Effector memory CD4-positive, alpha-beta T cell (primary cell): ENCODE results near the gene TFRC.
"Not testable (repeated sequence)": the region's sequence is repeated elsewhere in the genome, so short reads cannot be mapped to it uniquely, and the experiment has no call there.

Source experiments
- DNase-seq, 3 donors: peaks; one replicate each; pipeline ENCODE4 v3.0.0-alpha.2; 2020
- H3K27ac ChIP-seq: 2 replicates; pipeline ENCODE4 v1.7.0; 2013; ENCODE audit warnings: mild to moderate bottlenecking, low read length, moderate library complexity; ENCODE audit not compliant: insufficient read depth, poor library complexity, severe bottlenecking
- H3K27me3 ChIP-seq: replicated peaks from 2 replicates; pipeline ENCODE4 v1.7.0; 2013; ENCODE audit warnings: mild to moderate bottlenecking, low read length; ENCODE audit not compliant: insufficient read depth, control insufficient read depth, poor library complexity, severe bottlenecking
- H3K36me3 ChIP-seq: 2 replicates; pipeline ENCODE4 v1.7.0; 2013; ENCODE audit warnings: mild to moderate bottlenecking, low read length, moderate library complexity; ENCODE audit not compliant: control insufficient read depth, insufficient read depth
- H3K4me1 ChIP-seq: 2 replicates; pipeline ENCODE4 v1.7.0; 2013; ENCODE audit warnings: low read length, mild to moderate bottlenecking; ENCODE audit not compliant: control insufficient read depth, insufficient read depth, poor library complexity, severe bottlenecking
- H3K4me3 ChIP-seq: 2 replicates; pipeline ENCODE4 v1.7.0; 2013; ENCODE audit warnings: low read length, low read depth, mild to moderate bottlenecking; ENCODE audit not compliant: insufficient read depth, poor library complexity, severe bottlenecking
- H3K9me3 ChIP-seq: 2 replicates; pipeline ENCODE4 v1.7.0; 2013; ENCODE audit warnings: mild to moderate bottlenecking, low read length, moderate library complexity; ENCODE audit not compliant: control insufficient read depth

The TFRC gene

GRCh38 chr3:196063456-196063855, 18.4 kb downstream of the TFRC start:
- Histone ChIP-seq H3K36me3 (peaks cover 87% of the 10 kb centered on the region), H3K4me1 (no peaks in the 10 kb centered on the region), H3K4me3 (no peak overlapping the region), H3K27me3 (no peaks in the 10 kb centered on the region), H3K9me3 (no peaks in the 10 kb centered on the region), H3K27ac (no peak overlapping the region)
- no peak for DNase-seq

DNA sequence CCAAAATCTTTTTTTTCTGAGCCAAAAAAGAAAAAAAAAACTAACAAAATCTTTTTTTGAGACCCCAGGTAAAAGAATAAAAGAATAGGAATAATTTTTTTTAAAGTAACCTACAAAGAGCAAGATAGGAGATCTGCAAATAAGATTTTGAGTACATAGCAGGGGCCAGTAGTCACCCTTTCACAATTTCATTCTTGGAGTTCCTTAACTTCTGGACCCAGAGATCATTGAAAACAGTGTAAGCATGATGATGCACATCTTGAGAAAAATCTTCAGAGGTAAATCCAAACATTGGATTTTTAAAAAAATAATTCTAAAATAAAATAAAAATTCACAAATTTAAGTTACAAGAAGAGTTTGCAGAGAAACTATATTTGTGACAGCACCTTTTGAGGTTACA, 18.8 kb downstream of the TFRC start:
- DNase-seq = no peak
- Histone ChIP-seq H3K4me3 (no peak overlapping the region), H3K27me3 (no peaks in the 10 kb centered on the region), H3K36me3 (peaks cover 88% of the 10 kb centered on the region), H3K4me1 (no peaks in the 10 kb centered on the region), H3K27ac (no peak overlapping the region), H3K9me3 (no peaks in the 10 kb centered on the region)

- Histone ChIP-seq H3K4me3 (no peak overlapping the region), H3K4me1 (no peaks in the 10 kb centered on the region), H3K9me3 (no peaks in the 10 kb centered on the region), H3K27ac (no peak overlapping the region), H3K36me3 (peaks cover 87% of the 10 kb centered on the region), H3K27me3 (no peaks in the 10 kb centered on the region)
- no peak for DNase-seq
Measured at GRCh38 chr3:196060834-196061233, 21.1 kb downstream of the TFRC start.

GRCh38 chr3:196057760-196058331, 24.0 kb downstream of the TFRC start:
- H3K27ac ChIP-seq = no peak overlapping the region
- no peak for DNase-seq
- peaks cover 88% of the 10 kb centered on the region for H3K36me3 ChIP-seq
- H3K4me1 ChIP-seq = no peaks in the 10 kb centered on the region
- H3K4me3 ChIP-seq = no peak overlapping the region
- H3K9me3 ChIP-seq = no peaks in the 10 kb centered on the region
- H3K27me3 ChIP-seq = no peaks in the 10 kb centered on the region

DNA sequence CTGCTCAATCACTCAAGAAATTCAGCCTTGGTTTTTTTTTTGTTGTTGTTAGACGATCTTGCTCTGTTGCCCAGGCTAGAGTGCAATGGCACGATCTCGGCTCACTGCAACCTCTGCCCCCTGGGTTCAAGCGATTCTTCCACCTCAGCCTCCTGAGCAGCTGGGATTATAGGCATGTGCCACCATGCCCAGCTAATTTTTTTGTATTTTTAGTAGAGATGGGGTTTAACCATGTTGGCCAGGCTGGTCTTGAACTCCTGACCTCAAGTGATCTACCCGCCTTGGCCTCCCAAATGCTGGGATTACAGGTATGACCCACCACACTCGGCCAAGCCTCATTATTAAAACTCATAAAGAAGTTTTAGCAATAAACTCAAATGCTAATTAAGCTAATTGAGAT, 25.5 kb downstream of the TFRC start:
- not testable (repeated sequence) for H3K27me3 ChIP-seq, H3K4me1 ChIP-seq, H3K27ac ChIP-seq, H3K4me3 ChIP-seq, DNase-seq, H3K9me3 ChIP-seq
- H3K36me3 ChIP-seq = peaks cover 88% of the 10 kb centered on the region

GRCh38 chr3:196055683-196056270, 26.1 kb downstream of the TFRC start:
- Histone ChIP-seq H3K4me3 (no peak overlapping the region), H3K36me3 (peaks cover 88% of the 10 kb centered on the region), H3K27ac (no peak overlapping the region), H3K27me3 (no peaks in the 10 kb centered on the region), H3K9me3 (no peaks in the 10 kb centered on the region), H3K4me1 (no peaks in the 10 kb centered on the region)
- no peak for DNase-seq

DNA sequence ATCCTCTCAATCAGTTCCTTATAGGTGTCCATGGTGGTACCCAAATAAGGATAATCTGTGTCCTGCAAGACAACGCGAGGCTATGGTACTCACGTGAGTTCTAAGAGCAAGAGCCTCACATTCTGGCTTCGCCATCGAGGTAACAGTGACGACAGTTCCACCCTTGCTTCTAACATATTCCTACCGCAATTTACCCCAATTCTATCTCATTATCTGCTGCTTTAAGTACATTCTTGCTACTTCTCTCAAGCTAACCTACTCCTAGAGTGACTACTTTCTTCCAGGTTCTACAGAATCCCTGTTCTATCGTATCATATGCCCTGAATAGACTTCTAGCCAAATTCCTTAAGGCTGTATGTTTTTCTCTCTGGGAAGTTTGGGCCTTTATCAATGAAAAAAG, 26.6 kb downstream of the TFRC start:
- Histone ChIP-seq H3K27ac (no peak overlapping the region), H3K36me3 (peaks cover 89% of the 10 kb centered on the region), H3K9me3 (no peaks in the 10 kb centered on the region), H3K4me1 (no peaks in the 10 kb centered on the region), H3K4me3 (no peak overlapping the region), H3K27me3 (no peaks in the 10 kb centered on the region)
- DNase-seq = no peak

- Histone ChIP-seq H3K9me3 (no peaks in the 10 kb centered on the region), H3K4me1 (no peaks in the 10 kb centered on the region), H3K27me3 (no peaks in the 10 kb centered on the region), H3K4me3 (no peak overlapping the region), H3K27ac (no peak overlapping the region), H3K36me3 (peaks cover 89% of the 10 kb centered on the region)
- DNase-seq = no peak
Measured at GRCh38 chr3:196054661-196055060, 27.2 kb downstream of the TFRC start.

GRCh38 chr3:196053487-196053886, 28.4 kb downstream of the TFRC start:
- Histone ChIP-seq H3K27me3 (no peaks in the 10 kb centered on the region), H3K36me3 (peaks cover 93% of the 10 kb centered on the region), H3K9me3 (no peaks in the 10 kb centered on the region), H3K4me3 (no peak overlapping the region), H3K4me1 (no peaks in the 10 kb centered on the region), H3K27ac (no peak overlapping the region)
- no peak for DNase-seq

- no peak overlapping the region for H3K4me3 ChIP-seq
- H3K4me1 ChIP-seq = no peaks in the 10 kb centered on the region
- DNase-seq = no peak
- no peaks in the 10 kb centered on the region for H3K27me3 ChIP-seq
- no peaks in the 10 kb centered on the region for H3K9me3 ChIP-seq
- H3K27ac ChIP-seq = no peak overlapping the region
- peaks cover 77% of the 10 kb centered on the region for H3K36me3 ChIP-seq
Measured at GRCh38 chr3:196051282-196052076, 30.4 kb downstream of the TFRC start.
